IMR-90 (cell line): ENCODE results near the gene ANKLE2. TPM values are rescaled to one million over a fixed set of nuclear protein-coding genes. Genes with fewer than 3 reads are reported as not detected.

ENCODE experiments used
- ATAC-seq: fragments of 200-7000 bp; cut with Tn5 transposase; 2 replicates; pipeline ENCODE4 v1.9.1; 2020; ENCODE audit warnings: low read depth, mild to moderate bottlenecking, moderate library complexity
- BruUV-seq: library from RNA; stranded (reverse); fragments of 400-500 nt; replicated peaks from 2 replicates; lab custom pipeline; 2021; lab: Mats Ljungman, UMichigan
- CTCF ChIA-PET: fragments of 300-600 bp; formaldehyde crosslinking; extraction: SDS; loops from one replicate; lab custom pipeline; 2021; ENCODE audit warnings: antibody characterized with exemption; lab: Yijun Ruan, JAX
- POLR2A ChIA-PET: fragments of 300-600 bp; sonication (Branson Sonifier 250); formaldehyde crosslinking; loops from one replicate; lab custom pipeline; 2022; ENCODE audit warnings: antibody characterized with exemption; ENCODE audit not compliant: unreplicated experiment; lab: Charles Lee
- DNase-seq: peaks from one replicate; pipeline ENCODE4 v3.0.0; 2013
- H2AFZ ChIP-seq: replicated peaks from 2 replicates; pipeline ENCODE3; 2013; ENCODE audit warnings: low read length, mild to moderate bottlenecking; ENCODE audit not compliant: poor library complexity
- H2AK5ac ChIP-seq: 2 replicates; pipeline ENCODE4 v1.6.1; 2013; ENCODE audit warnings: low read depth, low read length, inconsistent platforms
- H2AK9ac ChIP-seq: replicated peaks from 2 replicates; pipeline ENCODE3; 2013; ENCODE audit warnings: mild to moderate bottlenecking, low read depth, low read length, moderate library complexity; ENCODE audit not compliant: poor library complexity
- H2BK120ac ChIP-seq: 2 replicates; pipeline ENCODE4 v1.6.1; 2013; ENCODE audit warnings: low read depth, low read length, inconsistent platforms
- H2BK15ac ChIP-seq: 3 replicates; pipeline ENCODE4 v1.6.1; 2013; ENCODE audit warnings: low read depth, low read length, inconsistent platforms
- H2BK20ac ChIP-seq: 2 replicates; pipeline ENCODE4 v1.6.1; 2013; ENCODE audit warnings: low read depth, mild to moderate bottlenecking, inconsistent platforms, low read length, moderate library complexity
- H2BK5ac ChIP-seq: 2 replicates; pipeline ENCODE4 v1.6.1; 2013; ENCODE audit warnings: mild to moderate bottlenecking, low read depth, low read length, inconsistent platforms; ENCODE audit not compliant: poor library complexity, severe bottlenecking
- H3K14ac ChIP-seq: replicated peaks from 2 replicates; pipeline ENCODE4 v1.6.1; 2013; ENCODE audit warnings: low read depth, low read length, inconsistent platforms
- H3K18ac ChIP-seq: 2 replicates; pipeline ENCODE4 v1.6.1; 2013; ENCODE audit warnings: low read depth, low read length, control low read depth
- H3K23ac ChIP-seq: 2 replicates; pipeline ENCODE4 v1.6.1; 2013; ENCODE audit warnings: low read depth, low read length, inconsistent platforms
- H3K27ac ChIP-seq: 2 replicates; pipeline ENCODE4 v1.5.1; 2013; ENCODE audit warnings: mild to moderate bottlenecking, control low read depth, low read length; ENCODE audit not compliant: insufficient read depth
- H3K27me3 ChIP-seq: 2 replicates; pipeline ENCODE4 v1.6.1; 2013; ENCODE audit warnings: low read length; ENCODE audit not compliant: control insufficient read depth, insufficient read depth
- H3K36me3 ChIP-seq: 2 replicates; pipeline ENCODE4 v1.6.1; 2013; ENCODE audit warnings: low read length, mixed read lengths; ENCODE audit not compliant: control insufficient read depth, insufficient read depth
- H3K4ac ChIP-seq: 2 replicates; pipeline ENCODE4 v1.6.1; 2013; ENCODE audit warnings: low read depth, low read length, inconsistent platforms
- H3K4me1 ChIP-seq: 2 replicates; pipeline ENCODE4 v1.6.1; 2013; ENCODE audit warnings: low read length, mixed read lengths; ENCODE audit not compliant: control insufficient read depth, insufficient read depth
- H3K4me2 ChIP-seq: 2 replicates; pipeline ENCODE4 v1.6.1; 2013; ENCODE audit warnings: low read depth, mild to moderate bottlenecking, control low read depth, low read length, moderate library complexity
- H3K4me3 ChIP-seq: 2 replicates; pipeline ENCODE4 v1.5.1; 2013; ENCODE audit warnings: low read depth, mild to moderate bottlenecking, control low read depth, low read length, moderate library complexity; ENCODE audit not compliant: insufficient read depth
- H3K56ac ChIP-seq: 2 replicates; pipeline ENCODE4 v1.6.1; 2013; ENCODE audit warnings: low read length, inconsistent platforms; ENCODE audit not compliant: insufficient read depth; ENCODE audit errors: extremely low read depth
- H3K79me1 ChIP-seq, 2 experiments: 2 replicates each; pipeline ENCODE4 v1.6.1; 2013; ENCODE audit warnings: low read length in 2 of 2, inconsistent platforms in 1 of 2, low read depth in 1 of 2
- H3K9ac ChIP-seq: 2 replicates; pipeline ENCODE4 v1.6.1; 2013; ENCODE audit warnings: low read depth, low read length, control low read depth
- H3K9me1 ChIP-seq: 2 replicates; pipeline ENCODE4 v1.6.1; 2013; ENCODE audit warnings: low read length, inconsistent platforms; ENCODE audit not compliant: insufficient read depth
- H3K9me3 ChIP-seq: 2 replicates; pipeline ENCODE4 v1.6.1; 2013; ENCODE audit warnings: low read length; ENCODE audit not compliant: control insufficient read depth, insufficient read depth
- H4K20me1 ChIP-seq: 2 replicates; pipeline ENCODE4 v1.6.1; 2013; ENCODE audit warnings: low read length, inconsistent platforms; ENCODE audit not compliant: insufficient read depth
- H4K5ac ChIP-seq: 2 replicates; pipeline ENCODE4 v1.6.1; 2013; ENCODE audit warnings: mild to moderate bottlenecking, low read depth, low read length, control low read depth
- H4K8ac ChIP-seq, 2 experiments: 2 replicates each; pipeline ENCODE4 v1.6.1; 2013; ENCODE audit warnings: low read depth in 2 of 2, low read length in 2 of 2, control low read depth in 1 of 2, inconsistent platforms in 1 of 2
- H4K91ac ChIP-seq: 2 replicates; pipeline ENCODE4 v1.6.1; 2013; ENCODE audit warnings: low read depth, low read length, inconsistent platforms; ENCODE audit not compliant: insufficient read depth
- ELK1 ChIP-seq: fragments of 150-350 bp; IDR thresholded peaks from 2 replicates; pipeline ENCODE4 v1.6.1; 2016; ENCODE audit warnings: low read depth, mild to moderate bottlenecking, low read length, moderate library complexity, borderline replicate concordance
- MXI1 ChIP-seq: IDR thresholded peaks from 2 replicates; pipeline ENCODE4 v1.6.1; 2012; ENCODE audit warnings: low read depth, mild to moderate bottlenecking, low read length, moderate library complexity, borderline replicate concordance
- NFE2L2 ChIP-seq: fragments of 150-350 bp; IDR thresholded peaks from 2 replicates; pipeline ENCODE4 v1.6.1; 2016; ENCODE audit warnings: low read depth, mild to moderate bottlenecking, low read length
- RAD21 ChIP-seq: IDR thresholded peaks from 2 replicates; pipeline ENCODE4 v1.6.1; 2012; ENCODE audit warnings: low read length, improper control_type of control experiment
- WGBS, 2 experiments: methylation state at CpG; one replicate each; pipeline versions ENCODE4 v1.1.5 to v1.1.7; 2013; ENCODE audit warnings: missing lambda C conversion rate in 2 of 2; ENCODE audit not compliant: insufficient read length in 1 of 2; ENCODE audit errors: extremely low coverage in 2 of 2; 5-methylcytosine and 5-hydroxymethylcytosine counted together
- dilution Hi-C: fragments of 300-500 bp; cut with HindIII; formaldehyde crosslinking; loops from one replicate; pipeline ENCODE4 v1.14.3; 2018; ENCODE audit warnings: low sequenced_read_pairs; ENCODE audit not compliant: unreplicated experiment
- in situ Hi-C: fragments of 300-500 bp; cut with MboI; formaldehyde crosslinking; loops from 3 replicates; pipeline ENCODE4 v1.14.3; 2019; ENCODE audit warnings: low sequenced_read_pairs, inconsistent platforms, mixed read lengths
- intact Hi-C: fragments of 100-400 bp; cut with micrococcal nuclease; formaldehyde crosslinking; loops from 2 replicates; pipeline ENCODE4 v1.10.0; 2022
- polyA plus RNA-seq, 3 experiments: library from polyadenylated mRNA; depleted of rRNA; stranded (reverse); fragments of >200 nt; gene quantifications; 2 replicates each; pipeline ENCODE4 v1.2.3, GENCODE V29; 2012; ENCODE audit warnings: low replicate concordance in 1 of 3
- total RNA-seq: library from RNA; depleted of rRNA; stranded (reverse); fragments of >200 nt; gene quantifications from 2 replicates; pipeline ENCODE4 v1.2.3, GENCODE V29; 2012

ANKLE2 gene
- total and polyA plus RNA-seq, 2 of the 4 experiments (the other 2 are of a cell fraction), result 63.4 to 82.4 TPM

- peaks cover 5% of the 10 kb centered on the region for H3K9me1 ChIP-seq
- H4K8ac ChIP-seq, result no peak overlapping the region
- H3K9ac ChIP-seq, result no peak overlapping the region
- H3K23ac ChIP-seq, result no peak overlapping the region
- H2BK5ac ChIP-seq, result no peak overlapping the region
- intact Hi-C loops, result no loop called here
- TF ChIP-seq MXI1 (no peak), NFE2L2 (no peak), ELK1 (no peak), RAD21 (no peak)
- H2BK15ac ChIP-seq, result no peak overlapping the region
- H3K27ac ChIP-seq, result no peak overlapping the region
- dilution Hi-C loops, result no loop called here
- H3K36me3 ChIP-seq, result peaks cover 30% of the 10 kb centered on the region
- peaks cover 0 to 6% of the 10 kb centered on the region in 2 experiments; a peak in 1 of 4 replicates for H3K79me1 ChIP-seq
- no peaks in the 10 kb centered on the region for H3K27me3 ChIP-seq
- no peaks in the 10 kb centered on the region for H3K9me3 ChIP-seq
- H3K56ac ChIP-seq, result no peak overlapping the region
- BruUV-seq, result no TSS peak
- H3K4ac ChIP-seq, result no peak overlapping the region
- H3K4me3 ChIP-seq, result no peak overlapping the region
- no peak overlapping the region for H2AK9ac ChIP-seq
- no peaks in the 10 kb centered on the region for H4K20me1 ChIP-seq
- H2AK5ac ChIP-seq, result no peak overlapping the region
- no peak overlapping the region for H4K5ac ChIP-seq
- no peak overlapping the region for H3K4me2 ChIP-seq
- no peaks in the 10 kb centered on the region for H3K4me1 ChIP-seq
- ATAC-seq (no peak), DNase-seq (no peak)
- ChIA-PET CTCF (no interaction called here), POLR2A (no interaction called here)
- in situ Hi-C loops, result no loop called here
- H2AFZ ChIP-seq, result no peak overlapping the region
- H2BK20ac ChIP-seq, result no peak overlapping the region
- no peak overlapping the region for H2BK120ac ChIP-seq
- WGBS, 2 experiments, result no CpG with 5 or more reads among the region's 4 CpGs
- no peak overlapping the region for H4K91ac ChIP-seq
- H3K18ac ChIP-seq, result no peak overlapping the region
- H3K14ac ChIP-seq, result no peak overlapping the region
These were observed 59.0 kb downstream of the ANKLE2 start for GRCh38 chr12:132702640-132703039.
